ENCODE data around the gene CFAP61. TPM values are rescaled to one million over a fixed set of nuclear protein-coding genes. Genes with fewer than 3 reads are reported as not detected.

CFAP61 gene
- total RNA-seq, 1 donor from 2014 or later, result not detected

- ATAC-seq, result no peak
Measured at GRCh38 chr20:20405623-20406022, 353.3 kb downstream of the CFAP61 start.

- ATAC-seq, result no peak
Measured at GRCh38 chr20:20406306-20406705, 354.0 kb downstream of the CFAP61 start.

GRCh38 chr20:20407891-20408805, 355.8 kb downstream of the CFAP61 start:
- no peak for ATAC-seq

- no peak for ATAC-seq
Measured at GRCh38 chr20:20409331-20409730, 357.0 kb downstream of the CFAP61 start.

Other genes starting within 250 kb of the CFAP61 start
- gene NAA20, start 35.2 kb upstream of the CFAP61 start, total RNA-seq, result 156 TPM
- gene CRNKL1, start 66 bp upstream of the CFAP61 start, total RNA-seq, result 9.8 TPM